ENCODE data around the gene THBD. TPM values are rescaled to one million over a fixed set of nuclear protein-coding genes. Genes with fewer than 3 reads are reported as not detected.

The THBD gene
- total RNA-seq, 1 experiment from 2014 or later: not detected

GRCh38 chr20:23017516-23017915 lies 32.0 kb downstream of the THBD start:
- H3K27me3 ChIP-seq (ENCODE audit: low read length): no peaks in the 10 kb centered on the region
- H3K4me1 ChIP-seq (ENCODE audit: low read length): peaks cover 8% of the 10 kb centered on the region
- no peaks in the 10 kb centered on the region for H3K9me3 ChIP-seq (ENCODE audit: low read length)
- H3K4me3 ChIP-seq (ENCODE audit: low read length): no peak overlapping the region
- no peak overlapping the region for H2AFZ ChIP-seq (ENCODE audit: low read length)
- H3K4me2 ChIP-seq (ENCODE audit: low read depth, low read length, poor library complexity, severe bottlenecking): no peak overlapping the region
- no peaks in the 10 kb centered on the region for H3K9me2 ChIP-seq (replicated peaks; ENCODE audit: insufficient read depth, low read length)
- no peak overlapping the region for H3K27ac ChIP-seq (ENCODE audit: low read length)
- DNase-seq: no peak
- H3K36me3 ChIP-seq (ENCODE audit: insufficient read depth, low read length): no peaks in the 10 kb centered on the region
- H4K20me1 ChIP-seq (ENCODE audit: insufficient read depth, low read depth, low read length): no peaks in the 10 kb centered on the region
- H3K79me2 ChIP-seq (ENCODE audit: low read length): no peaks in the 10 kb centered on the region
- H3K9ac ChIP-seq (ENCODE audit: low read length): no peak overlapping the region

- no peaks in the 10 kb centered on the region for H3K36me3 ChIP-seq (ENCODE audit: insufficient read depth, low read length)
- H3K27me3 ChIP-seq (ENCODE audit: low read length): no peaks in the 10 kb centered on the region
- peaks cover 8% of the 10 kb centered on the region for H3K4me1 ChIP-seq (ENCODE audit: low read length)
- H3K4me2 ChIP-seq (ENCODE audit: low read depth, low read length, poor library complexity, severe bottlenecking): no peak overlapping the region
- no peak overlapping the region for H2AFZ ChIP-seq (ENCODE audit: low read length)
- H3K4me3 ChIP-seq (ENCODE audit: low read length): no peak overlapping the region
- DNase-seq: no peak
- no peaks in the 10 kb centered on the region for H3K9me3 ChIP-seq (ENCODE audit: low read length)
- no peak overlapping the region for H3K9ac ChIP-seq (ENCODE audit: low read length)
- no peaks in the 10 kb centered on the region for H3K79me2 ChIP-seq (ENCODE audit: low read length)
- H3K27ac ChIP-seq (ENCODE audit: low read length): no peak overlapping the region
- H4K20me1 ChIP-seq (ENCODE audit: insufficient read depth, low read depth, low read length): no peaks in the 10 kb centered on the region
- no peaks in the 10 kb centered on the region for H3K9me2 ChIP-seq (replicated peaks; ENCODE audit: insufficient read depth, low read length)
Measured at GRCh38 chr20:23013429-23013828, 36.0 kb downstream of the THBD start.

- Histone ChIP-seq H3K27ac (ENCODE audit: low read length) (no peak overlapping the region), H3K4me1 (ENCODE audit: low read length) (peaks cover 8% of the 10 kb centered on the region), H3K9me2 (replicated peaks; ENCODE audit: insufficient read depth, low read length) (no peaks in the 10 kb centered on the region), H3K9me3 (ENCODE audit: low read length) (no peaks in the 10 kb centered on the region), H3K27me3 (ENCODE audit: low read length) (no peaks in the 10 kb centered on the region), H4K20me1 (ENCODE audit: insufficient read depth, low read depth, low read length) (no peaks in the 10 kb centered on the region), H3K9ac (ENCODE audit: low read length) (no peak overlapping the region), H3K36me3 (ENCODE audit: insufficient read depth, low read length) (no peaks in the 10 kb centered on the region), H2AFZ (ENCODE audit: low read length) (no peak overlapping the region), H3K4me2 (ENCODE audit: low read depth, low read length, poor library complexity, severe bottlenecking) (no peak overlapping the region), H3K4me3 (ENCODE audit: low read length) (no peak overlapping the region), H3K79me2 (ENCODE audit: low read length) (no peaks in the 10 kb centered on the region)
- no peak for DNase-seq
Measured at GRCh38 chr20:23011008-23011721, 38.3 kb downstream of the THBD start.

- H4K20me1 ChIP-seq (ENCODE audit: insufficient read depth, low read depth, low read length): no peaks in the 10 kb centered on the region
- no peaks in the 10 kb centered on the region for H3K36me3 ChIP-seq (ENCODE audit: insufficient read depth, low read length)
- H3K27ac ChIP-seq (ENCODE audit: low read length): no peak overlapping the region
- H3K27me3 ChIP-seq (ENCODE audit: low read length): no peaks in the 10 kb centered on the region
- no peak overlapping the region for H3K4me3 ChIP-seq (ENCODE audit: low read length)
- H3K9me3 ChIP-seq (ENCODE audit: low read length): no peaks in the 10 kb centered on the region
- no peaks in the 10 kb centered on the region for H3K9me2 ChIP-seq (replicated peaks; ENCODE audit: insufficient read depth, low read length)
- H3K4me1 ChIP-seq (ENCODE audit: low read length): peaks cover 8% of the 10 kb centered on the region
- no peak overlapping the region for H3K9ac ChIP-seq (ENCODE audit: low read length)
- no peak overlapping the region for H2AFZ ChIP-seq (ENCODE audit: low read length)
- H3K79me2 ChIP-seq (ENCODE audit: low read length): no peaks in the 10 kb centered on the region
- DNase-seq: no peak
- H3K4me2 ChIP-seq (ENCODE audit: low read depth, low read length, poor library complexity, severe bottlenecking): no peak overlapping the region
Measured at GRCh38 chr20:23010096-23010495, 39.4 kb downstream of the THBD start.

- Histone ChIP-seq H3K4me3 (ENCODE audit: low read length) (no peak overlapping the region), H3K79me2 (ENCODE audit: low read length) (no peaks in the 10 kb centered on the region), H4K20me1 (ENCODE audit: insufficient read depth, low read depth, low read length) (no peaks in the 10 kb centered on the region), H3K4me2 (ENCODE audit: low read depth, low read length, poor library complexity, severe bottlenecking) (no peak overlapping the region), H3K27ac (ENCODE audit: low read length) (no peak overlapping the region), H3K9me3 (ENCODE audit: low read length) (no peaks in the 10 kb centered on the region), H3K9ac (ENCODE audit: low read length) (no peak overlapping the region), H2AFZ (ENCODE audit: low read length) (no peak overlapping the region), H3K27me3 (ENCODE audit: low read length) (no peaks in the 10 kb centered on the region), H3K9me2 (replicated peaks; ENCODE audit: insufficient read depth, low read length) (no peaks in the 10 kb centered on the region), H3K4me1 (ENCODE audit: low read length) (peaks cover 8% of the 10 kb centered on the region), H3K36me3 (ENCODE audit: insufficient read depth, low read length) (no peaks in the 10 kb centered on the region)
- no peak for DNase-seq
Measured at GRCh38 chr20:23009636-23010035, 39.8 kb downstream of the THBD start.

GRCh38 chr20:23008667-23009066 lies 40.8 kb downstream of the THBD start:
- H3K27ac ChIP-seq (ENCODE audit: low read length): no peak overlapping the region
- no peaks in the 10 kb centered on the region for H3K27me3 ChIP-seq (ENCODE audit: low read length)
- no peaks in the 10 kb centered on the region for H3K36me3 ChIP-seq (ENCODE audit: insufficient read depth, low read length)
- no peaks in the 10 kb centered on the region for H3K9me3 ChIP-seq (ENCODE audit: low read length)
- H2AFZ ChIP-seq (ENCODE audit: low read length): no peak overlapping the region
- no peak overlapping the region for H3K4me3 ChIP-seq (ENCODE audit: low read length)
- no peaks in the 10 kb centered on the region for H3K79me2 ChIP-seq (ENCODE audit: low read length)
- H4K20me1 ChIP-seq (ENCODE audit: insufficient read depth, low read depth, low read length): no peaks in the 10 kb centered on the region
- no peaks in the 10 kb centered on the region for H3K9me2 ChIP-seq (replicated peaks; ENCODE audit: insufficient read depth, low read length)
- H3K9ac ChIP-seq (ENCODE audit: low read length): no peak overlapping the region
- H3K4me2 ChIP-seq (ENCODE audit: low read depth, low read length, poor library complexity, severe bottlenecking): no peak overlapping the region
- peaks cover 7% of the 10 kb centered on the region for H3K4me1 ChIP-seq (ENCODE audit: low read length)
- DNase-seq: no peak

GRCh38 chr20:23007886-23008655 lies 41.4 kb downstream of the THBD start:
- Histone ChIP-seq H3K9me2 (replicated peaks; ENCODE audit: insufficient read depth, low read length) (no peaks in the 10 kb centered on the region), H3K9me3 (ENCODE audit: low read length) (no peaks in the 10 kb centered on the region), H3K79me2 (ENCODE audit: low read length) (no peaks in the 10 kb centered on the region), H3K27ac (ENCODE audit: low read length) (no peak overlapping the region), H2AFZ (ENCODE audit: low read length) (no peak overlapping the region), H3K9ac (ENCODE audit: low read length) (no peak overlapping the region), H4K20me1 (ENCODE audit: insufficient read depth, low read depth, low read length) (no peaks in the 10 kb centered on the region), H3K4me2 (ENCODE audit: low read depth, low read length, poor library complexity, severe bottlenecking) (no peak overlapping the region), H3K4me1 (ENCODE audit: low read length) (peaks cover 1% of the 10 kb centered on the region; the same call in 1 of the 2 replicates), H3K4me3 (ENCODE audit: low read length) (no peak overlapping the region), H3K27me3 (ENCODE audit: low read length) (no peaks in the 10 kb centered on the region), H3K36me3 (ENCODE audit: insufficient read depth, low read length) (no peaks in the 10 kb centered on the region)
- no peak for DNase-seq

GRCh38 chr20:23007462-23007861 lies 42.0 kb downstream of the THBD start:
- H3K79me2 ChIP-seq (ENCODE audit: low read length): no peaks in the 10 kb centered on the region
- no peaks in the 10 kb centered on the region for H3K9me3 ChIP-seq (ENCODE audit: low read length)
- H4K20me1 ChIP-seq (ENCODE audit: insufficient read depth, low read depth, low read length): no peaks in the 10 kb centered on the region
- H3K4me1 ChIP-seq (ENCODE audit: low read length): no peaks in the 10 kb centered on the region
- no peak overlapping the region for H3K9ac ChIP-seq (ENCODE audit: low read length)
- no peak overlapping the region for H3K27ac ChIP-seq (ENCODE audit: low read length)
- no peak overlapping the region for H2AFZ ChIP-seq (ENCODE audit: low read length)
- H3K27me3 ChIP-seq (ENCODE audit: low read length): no peaks in the 10 kb centered on the region
- DNase-seq: no peak
- H3K9me2 ChIP-seq (replicated peaks; ENCODE audit: insufficient read depth, low read length): no peaks in the 10 kb centered on the region
- no peak overlapping the region for H3K4me3 ChIP-seq (ENCODE audit: low read length)
- no peak overlapping the region for H3K4me2 ChIP-seq (ENCODE audit: low read depth, low read length, poor library complexity, severe bottlenecking)
- H3K36me3 ChIP-seq (ENCODE audit: insufficient read depth, low read length): no peaks in the 10 kb centered on the region

Data from Karpas-422 (cell line).